Spleen (tissue), 11 donors: ENCODE measurements around the gene TRAPPC2B. TPM values are rescaled to one million over a fixed set of nuclear protein-coding genes. Genes with fewer than 3 reads are reported as not detected.

ENCODE experiments used
- DNase-seq: peaks from one replicate; pipeline ENCODE4 v3.0.0-alpha.2; 2020
- H3K27ac ChIP-seq, 8 donors: fragments of 200-600 bp; sonication (generic) in 7 of 8; 1 replicate in 4 of 8; 2 replicates in 4 of 8; pipeline versions ENCODE4 v1.5.0 to v1.8.0; 2016 to 2021; ENCODE audit warnings: inconsistent platforms in 4 of 8, mild to moderate bottlenecking in 4 of 8, moderate library complexity in 1 of 8
- H3K27me3 ChIP-seq, 7 donors: fragments of 200-600 bp; sonication (generic) in 6 of 7; replicated peaks in 1 of 7; 1 replicate in 4 of 7; 2 replicates in 3 of 7; pipeline versions ENCODE4 v1.5.0 to v1.8.0; 2016 to 2021; ENCODE audit warnings: inconsistent platforms in 3 of 7, mild to moderate bottlenecking in 1 of 7
- H3K36me3 ChIP-seq, 6 donors: fragments of 200-600 bp; sonication (generic) in 5 of 6; 1 replicate in 4 of 6; 2 replicates in 2 of 6; pipeline versions ENCODE4 v1.5.0 to v1.8.0; 2016 to 2021; ENCODE audit warnings: inconsistent platforms in 2 of 6
- H3K4me1 ChIP-seq, 6 donors: fragments of 200-600 bp; sonication (generic) in 5 of 6; 1 replicate in 3 of 6; 2 replicates in 3 of 6; pipeline versions ENCODE4 v1.5.0 to v1.8.0; 2016 to 2021; ENCODE audit warnings: inconsistent platforms in 3 of 6
- H3K4me3 ChIP-seq, 8 donors: fragments of 200-600 bp; sonication (generic) in 7 of 8; 1 replicate in 4 of 8; 2 replicates in 4 of 8; pipeline versions ENCODE4 v1.5.0 to v1.8.0; 2016 to 2021; ENCODE audit warnings: inconsistent platforms in 4 of 8, mild to moderate bottlenecking in 4 of 8, moderate library complexity in 2 of 8
- H3K9me3 ChIP-seq, 8 donors: fragments of 200-600 bp; sonication (generic) in 7 of 8; 1 replicate in 4 of 8; 2 replicates in 4 of 8; pipeline versions ENCODE4 v1.5.0 to v1.8.0; 2016 to 2021; ENCODE audit warnings: inconsistent platforms in 4 of 8
- POLR2A ChIP-seq, 3 donors: fragments of 450-650 bp; IDR thresholded peaks; one replicate each; pipeline ENCODE4 v1.5.1; 2017; ENCODE audit warnings: antibody characterized with exemption in 3 of 3, mild to moderate bottlenecking in 1 of 3
- POLR2AphosphoS5 ChIP-seq, 3 donors: sonication (generic); formaldehyde crosslinking; IDR thresholded peaks; one replicate each; pipeline ENCODE4 v1.5.1; 2017; ENCODE audit warnings: antibody characterized with exemption in 3 of 3
- WGBS, 5 donors: extraction: QIAGEN DNeasy Blood & Tissue Kit in 3 of 5; methylation state at CpG; one replicate each; pipeline versions ENCODE4 v1.1.5 to v1.1.7; 2013 to 2018; 5-methylcytosine and 5-hydroxymethylcytosine counted together
- intact Hi-C: fragments of 100-400 bp; cut with DNase I; formaldehyde crosslinking; loops from one replicate; pipeline ENCODE4 v1.15.0; 2023; ENCODE audit warnings: low total_unique reads
- polyA plus RNA-seq, 3 donors: library from polyadenylated mRNA; stranded (reverse); fragments of 200-250 nt; gene quantifications; one replicate each; pipeline ENCODE4 v1.2.1, GENCODE V29; 2013
- total RNA-seq, 7 donors: library from RNA; depleted of rRNA in 3 of 7; stranded (reverse); fragments of >200 nt in 3 of 7; fragmentation: NEBNext Ultra II Directional in 4 of 7; extraction: Animal tissue kit (Norgen Biotek cat#: 25700) in 4 of 7; gene quantifications; one replicate each; pipeline versions ENCODE4 v1.1.0 to v1.2.1, GENCODE V29; 2016 to 2021
- TF ChIP-seq, protein P1 (sequence below), 11 experiments: fragments of 200-600 bp in 7 of 11; fragments of 450-650 bp in 4 of 11; sonication (generic) in 4 of 11; IDR thresholded peaks in 8 of 11; conservative IDR thresholded peaks in 3 of 11; 1 replicate in 7 of 11; 2 replicates in 4 of 11; pipeline versions ENCODE4 v1.4.0 to v1.8.0; 2016 to 2021; ENCODE audit warnings: antibody characterized with exemption in 11 of 11, inconsistent platforms in 4 of 11, mild to moderate bottlenecking in 1 of 11
- donor health status: healthy with polysubstance abuse.
- donor health status: DM: no; HTN: no; CAD: no; lungs with moderate emphysema.
- donor health status: DM: no; HTN: no; CAD: no.
- donor health status: Bipolar disorder and iron deficiency.
- donor health status: healthy.
- donor health status: DM: no; HTN: no; CAD: no.
- donor health status: DM: yes; HTN: yes; CAD: no.

The TRAPPC2B gene
- total and polyA plus RNA-seq, 10 donors: 7.7 to 36.6 (median 21.2) TPM

DNA sequence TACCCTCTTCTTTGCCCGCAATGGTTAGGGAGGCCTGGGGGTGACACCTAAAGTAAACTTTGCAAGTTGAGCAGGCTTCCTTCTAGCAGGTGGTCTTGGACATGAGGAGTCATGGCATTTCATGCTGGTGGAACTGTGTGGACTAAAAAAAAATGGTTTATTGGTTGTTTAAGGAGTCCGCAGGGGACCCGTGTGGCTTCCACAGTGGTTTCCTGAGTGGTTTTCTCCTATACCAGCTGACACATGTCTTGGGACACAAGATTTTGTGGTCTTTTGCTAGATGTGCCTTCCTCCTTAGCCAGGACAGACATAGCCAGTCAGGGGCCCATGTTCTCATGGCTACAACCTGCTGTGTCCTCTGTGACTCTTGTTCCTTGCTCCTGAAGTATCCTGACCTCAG is 41.6 kb upstream of the TRAPPC2B start:
- WGBS, 5 donors: 30 to 45% (median 43%) methylated on average over 3 of the region's 3 CpGs
- H3K4me3 ChIP-seq: peak overlapping the region in 4 of 8 donors; percentile 66 to 80 (median 78)
- peaks cover 0 to 41% (median 21%) of the 10 kb centered on the region in 8 donors for H3K9me3 ChIP-seq
- H3K4me1 ChIP-seq: peaks cover 17 to 32% (median 24%) of the 10 kb centered on the region in 6 donors
- peaks cover 0 to 19% (median 6%) of the 10 kb centered on the region in 7 donors for H3K27me3 ChIP-seq
- intact Hi-C loops: no loop called here
- peak overlapping the region in 2 of 8 donors; percentile 88 to 90 for H3K27ac ChIP-seq
- TF ChIP-seq, protein P1, sequence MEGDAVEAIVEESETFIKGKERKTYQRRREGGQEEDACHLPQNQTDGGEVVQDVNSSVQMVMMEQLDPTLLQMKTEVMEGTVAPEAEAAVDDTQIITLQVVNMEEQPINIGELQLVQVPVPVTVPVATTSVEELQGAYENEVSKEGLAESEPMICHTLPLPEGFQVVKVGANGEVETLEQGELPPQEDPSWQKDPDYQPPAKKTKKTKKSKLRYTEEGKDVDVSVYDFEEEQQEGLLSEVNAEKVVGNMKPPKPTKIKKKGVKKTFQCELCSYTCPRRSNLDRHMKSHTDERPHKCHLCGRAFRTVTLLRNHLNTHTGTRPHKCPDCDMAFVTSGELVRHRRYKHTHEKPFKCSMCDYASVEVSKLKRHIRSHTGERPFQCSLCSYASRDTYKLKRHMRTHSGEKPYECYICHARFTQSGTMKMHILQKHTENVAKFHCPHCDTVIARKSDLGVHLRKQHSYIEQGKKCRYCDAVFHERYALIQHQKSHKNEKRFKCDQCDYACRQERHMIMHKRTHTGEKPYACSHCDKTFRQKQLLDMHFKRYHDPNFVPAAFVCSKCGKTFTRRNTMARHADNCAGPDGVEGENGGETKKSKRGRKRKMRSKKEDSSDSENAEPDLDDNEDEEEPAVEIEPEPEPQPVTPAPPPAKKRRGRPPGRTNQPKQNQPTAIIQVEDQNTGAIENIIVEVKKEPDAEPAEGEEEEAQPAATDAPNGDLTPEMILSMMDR (IDR thresholded peaks at IDR 0.05 in 8 of 11, conservative IDR thresholded peaks at IDR 0.05 in 3 of 11): no peak
- TF ChIP-seq POLR2A (IDR thresholded peaks at IDR 0.05) (no peak), POLR2AphosphoS5 (IDR thresholded peaks at IDR 0.05) (no peak)
- no peak for DNase-seq
- peaks cover 0 to 41% (median 35%) of the 10 kb centered on the region in 6 donors for H3K36me3 ChIP-seq

DNA sequence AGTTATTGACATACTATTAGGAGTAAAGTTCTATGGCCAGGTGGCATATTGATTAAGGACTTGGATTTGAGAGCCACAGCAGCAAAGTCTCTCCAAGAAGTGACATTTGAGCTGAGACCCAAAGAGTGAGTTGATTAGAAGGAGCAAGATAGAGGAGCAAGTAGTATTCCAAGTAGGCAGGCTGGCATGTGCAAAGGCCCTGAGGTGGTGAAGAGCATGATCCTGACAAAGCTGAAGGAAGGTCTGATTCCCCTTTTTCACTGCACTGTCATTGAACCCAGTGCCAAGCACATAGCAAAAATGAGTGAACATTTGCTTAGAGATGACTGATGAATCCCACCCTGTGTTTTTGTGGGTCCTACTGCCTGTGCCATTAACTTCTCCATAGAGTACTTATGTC is 38.4 kb upstream of the TRAPPC2B start:
- H3K9me3 ChIP-seq: peaks cover 2 to 73% (median 51%) of the 10 kb centered on the region in 8 donors
- peaks cover 17 to 26% (median 20%) of the 10 kb centered on the region in 6 donors for H3K4me1 ChIP-seq
- intact Hi-C loops: no loop called here
- peaks cover 9 to 73% (median 62%) of the 10 kb centered on the region in 6 donors for H3K36me3 ChIP-seq
- H3K27ac ChIP-seq: no peak overlapping the region
- no peak overlapping the region for H3K4me3 ChIP-seq
- no peaks in the 10 kb centered on the region for H3K27me3 ChIP-seq
- DNase-seq: no peak
- TF ChIP-seq POLR2A (IDR thresholded peaks at IDR 0.05) (no peak), POLR2AphosphoS5 (IDR thresholded peaks at IDR 0.05) (no peak)
- TF ChIP-seq, protein P1 (IDR thresholded peaks at IDR 0.05 in 8 of 11, conservative IDR thresholded peaks at IDR 0.05 in 3 of 11): no peak

DNA sequence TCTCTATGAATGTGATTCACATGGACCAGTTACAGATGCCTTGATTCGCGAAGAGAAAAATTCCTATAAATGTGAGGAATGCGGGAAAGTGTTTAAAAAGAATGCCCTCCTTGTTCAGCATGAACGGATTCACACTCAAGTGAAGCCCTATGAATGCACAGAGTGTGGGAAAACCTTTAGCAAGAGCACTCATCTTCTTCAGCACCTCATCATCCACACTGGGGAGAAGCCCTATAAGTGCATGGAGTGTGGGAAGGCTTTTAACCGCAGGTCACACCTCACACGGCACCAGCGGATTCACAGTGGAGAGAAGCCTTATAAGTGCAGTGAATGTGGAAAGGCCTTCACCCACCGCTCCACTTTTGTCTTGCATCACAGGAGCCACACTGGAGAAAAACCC is 35.4 kb upstream of the TRAPPC2B start:
- 85 to 98% (median 96%) methylated on average over 8 of the region's 8 CpGs for WGBS, 5 donors
- no peak for TF ChIP-seq POLR2A (IDR thresholded peaks at IDR 0.05)
- TF ChIP-seq, protein P1 (IDR thresholded peaks at IDR 0.05 in 8 of 11, conservative IDR thresholded peaks at IDR 0.05 in 3 of 11): no peak
- DNase-seq: no peak
- Histone ChIP-seq H3K36me3 (peaks cover 9 to 91% (median 62%) of the 10 kb centered on the region in 6 donors), H3K4me1 (peaks cover 0 to 3% (median 0%) of the 10 kb centered on the region in 6 donors), H3K27me3 (no peaks in the 10 kb centered on the region), H3K4me3 (peak overlapping the region in 1 of 8 donors; percentile 3), H3K9me3 (peaks cover 2 to 97% (median 74%) of the 10 kb centered on the region in 8 donors), H3K27ac (no peak overlapping the region)
- intact Hi-C loops: no loop called here

DNA sequence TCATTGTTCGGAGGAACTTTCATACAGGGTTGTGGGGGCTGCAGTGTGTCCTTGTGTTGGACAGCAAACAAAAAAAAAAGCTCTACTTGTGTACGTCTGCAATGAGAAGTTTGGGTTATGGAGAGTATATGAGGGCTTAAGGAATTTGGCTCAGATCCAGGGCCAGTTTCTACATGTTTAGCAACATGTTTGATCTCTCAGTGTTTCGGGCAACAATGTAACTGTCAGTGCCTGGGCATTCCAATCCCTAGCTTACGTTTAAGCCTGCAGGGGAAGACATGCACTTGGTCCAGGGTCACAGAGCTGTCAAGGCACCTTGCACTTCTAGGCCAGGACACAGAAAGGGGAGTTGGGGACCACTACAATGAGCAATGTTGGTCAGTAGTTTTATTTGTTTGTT is 29.2 kb upstream of the TRAPPC2B start:
- no peak for DNase-seq
- intact Hi-C loops: no loop called here
- WGBS, 5 donors: 81 to 94% (median 93%) methylated on average over 4 of the region's 4 CpGs
- Histone ChIP-seq H3K4me3 (no peak overlapping the region), H3K36me3 (peaks cover 0 to 32% (median 5%) of the 10 kb centered on the region in 6 donors), H3K9me3 (peaks cover 0 to 70% (median 35%) of the 10 kb centered on the region in 8 donors), H3K27ac (no peak overlapping the region), H3K27me3 (no peaks in the 10 kb centered on the region), H3K4me1 (no peaks in the 10 kb centered on the region)
- TF ChIP-seq POLR2AphosphoS5 (IDR thresholded peaks at IDR 0.05): no peak

DNA sequence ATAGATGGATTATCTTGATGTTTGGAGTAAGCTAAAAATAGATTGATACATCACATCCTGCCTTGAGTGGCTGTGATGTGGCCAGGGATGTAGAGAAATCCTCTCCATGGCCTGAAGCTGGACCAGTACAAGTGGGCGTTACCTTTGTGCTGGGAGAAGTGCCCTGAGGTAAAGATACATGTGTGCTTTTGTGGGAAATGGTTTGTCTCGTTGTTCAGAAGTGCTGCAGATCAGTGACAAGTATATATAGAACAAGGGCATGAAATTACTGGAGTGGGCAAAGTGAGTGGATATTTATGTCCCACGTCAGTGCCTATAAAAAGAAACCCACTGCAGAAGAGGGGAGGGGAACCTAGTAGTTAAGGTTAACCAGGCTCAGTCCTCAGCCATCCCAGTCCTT is 24.5 kb upstream of the TRAPPC2B start:
- Histone ChIP-seq H3K4me1 (no peaks in the 10 kb centered on the region), H3K4me3 (no peak overlapping the region), H3K27ac (no peak overlapping the region), H3K36me3 (peaks cover 0 to 4% (median 0%) of the 10 kb centered on the region in 6 donors), H3K27me3 (no peaks in the 10 kb centered on the region), H3K9me3 (peaks cover 0 to 24% (median 2%) of the 10 kb centered on the region in 8 donors)
- no peak for TF ChIP-seq POLR2AphosphoS5 (IDR thresholded peaks at IDR 0.05)
- no peak for DNase-seq
- 64 to 70% (median 67%) methylated on average over 3 of the region's 3 CpGs for WGBS, 5 donors
- intact Hi-C loops: no loop called here
